Astrocyte of the hippocampus (primary cell): Measurements from ENCODE around the gene TMEM62.
A peak's percentile ranks its signal among the peaks of the same experiment; 100 is the strongest.

Experiments
- DNase-seq: peaks from one replicate; pipeline ENCODE4 v3.0.0; 2011; ENCODE audit warnings: low read depth, low spot score

Gene TMEM62

GRCh38 chr15:43133430-43134156, at the start of gene TMEM62:
Gene TMEM62 (plus strand): TSS chr15:43133586. CDS start chr15:43133803, 217 bp downstream.
- DNase-seq, result peak; percentile 74

- peak; percentile 50 for DNase-seq
These were observed 47.5 kb upstream of the TMEM62 start for GRCh38 chr15:43085921-43086320.

- DNase-seq, result peak; percentile 33
These were observed 46.8 kb upstream of the TMEM62 start for GRCh38 chr15:43086551-43086950.

- DNase-seq, result no peak
These were observed 41.5 kb upstream of the TMEM62 start for GRCh38 chr15:43091859-43092258.

GRCh38 chr15:43093026-43093425, 40.4 kb upstream of the TMEM62 start:
- DNase-seq, result peak; percentile 41

- DNase-seq, result no peak
These were observed 38.9 kb upstream of the TMEM62 start for GRCh38 chr15:43094416-43095030.

- peak; percentile 51 for DNase-seq
These were observed 38.1 kb upstream of the TMEM62 start for GRCh38 chr15:43095243-43095642.

GRCh38 chr15:43095708-43096347, 37.6 kb upstream of the TMEM62 start:
- no peak for DNase-seq

GRCh38 chr15:43096411-43096810, 37.0 kb upstream of the TMEM62 start:
- no peak for DNase-seq

- DNase-seq, result no peak
These were observed 34.1 kb upstream of the TMEM62 start for GRCh38 chr15:43099105-43099845.

GRCh38 chr15:43100971-43101370, 32.4 kb upstream of the TMEM62 start:
- DNase-seq, result no peak

GRCh38 chr15:43102187-43102586, 31.2 kb upstream of the TMEM62 start:
- no peak for DNase-seq

GRCh38 chr15:43103907-43104306, 29.5 kb upstream of the TMEM62 start:
- no peak for DNase-seq

- DNase-seq, result peak; percentile 28
These were observed 29.0 kb upstream of the TMEM62 start for GRCh38 chr15:43104426-43104825.

GRCh38 chr15:43105077-43105736, 28.2 kb upstream of the TMEM62 start:
- DNase-seq, result no peak

GRCh38 chr15:43105778-43106485, 27.5 kb upstream of the TMEM62 start, which contains the start of gene UBR1:
Gene UBR1 (minus strand): TSS chr15:43106038. CDS start chr15:43106022, 16 bp downstream.
- DNase-seq, result peak; percentile 95

- no peak for DNase-seq
These were observed 26.9 kb upstream of the TMEM62 start for GRCh38 chr15:43106486-43106829.

GRCh38 chr15:43107751-43108150, 25.6 kb upstream of the TMEM62 start:
- no peak for DNase-seq

- DNase-seq, result no peak
These were observed 22.0 kb upstream of the TMEM62 start for GRCh38 chr15:43111354-43111753.

GRCh38 chr15:43118286-43118685, 15.1 kb upstream of the TMEM62 start:
- no peak for DNase-seq

GRCh38 chr15:43118829-43119228, 14.6 kb upstream of the TMEM62 start:
- no peak for DNase-seq
